ENCODE results near the gene TMEM242.

GRCh38 chr6:157289764-157290163 lies 33.6 kb downstream of the TMEM242 start:
- TF ChIP-seq CTCF (IDR thresholded peaks at IDR 0.05 in 4 of 5, conservative IDR thresholded peaks at IDR 0.05 in 1 of 5) (no peak), POLR2A (IDR thresholded peaks at IDR 0.05) (no peak)
